WTC11 (cell line): ENCODE data around the gene TUBGCP2. TPM values are rescaled to one million over a fixed set of nuclear protein-coding genes. Genes with fewer than 3 reads are reported as not detected.
A peak's percentile ranks its signal among the peaks of the same experiment; 100 is the strongest.

ENCODE experiments used
- ATAC-seq: fragments of 200-7000 bp; cut with Tn5 transposase; 2 replicates; pipeline ENCODE4 v1.10.0; 2021; ENCODE audit warnings: mild to moderate bottlenecking, moderate library complexity
- CTCF ChIA-PET: fragments of 300-600 bp; sonication (Branson Sonifier 250); formaldehyde crosslinking; loops from one replicate; lab custom pipeline; 2021; ENCODE audit warnings: antibody characterized with exemption; lab: Charles Lee
- POLR2A ChIA-PET: fragments of 350-600 bp; sonication (Branson Sonifier 250); formaldehyde crosslinking; loops from one replicate; lab custom pipeline; 2021; ENCODE audit warnings: antibody characterized with exemption; lab: Charles Lee
- DNase-seq: peaks from one replicate; pipeline ENCODE4 v3.0.0; 2021; ENCODE audit warnings: low spot score
- H3K27ac Mint-ChIP-seq: 2 replicates; pipeline ENCODE4 v1.8.0; 2021; ENCODE audit warnings: mixed read lengths
- H3K27me3 Mint-ChIP-seq: 2 replicates; pipeline ENCODE4 v1.8.0; 2021; ENCODE audit warnings: low read depth, mild to moderate bottlenecking, moderate library complexity, mixed read lengths
- H3K36me3 Mint-ChIP-seq: 2 replicates; pipeline ENCODE4 v1.8.0; 2021; ENCODE audit warnings: mixed read lengths
- H3K4me1 Mint-ChIP-seq: 2 replicates; pipeline ENCODE4 v1.8.0; 2022; ENCODE audit warnings: mixed read lengths
- H3K4me3 Mint-ChIP-seq: 2 replicates; pipeline ENCODE4 v1.8.0; 2021; ENCODE audit warnings: mild to moderate bottlenecking, moderate library complexity, mixed read lengths
- H3K9me3 Mint-ChIP-seq: 2 replicates; pipeline ENCODE4 v1.8.0; 2021; ENCODE audit warnings: mixed read lengths
- AFF4 ChIP-seq: sonication (generic); formaldehyde crosslinking; IDR thresholded peaks from 2 replicates; pipeline ENCODE4 v1.8.1; 2023; ENCODE audit warnings: mild to moderate bottlenecking, missing genetic modification reagents, borderline replicate concordance
- ATF1 ChIP-seq: sonication (generic); formaldehyde crosslinking; IDR thresholded peaks from 2 replicates; pipeline ENCODE4 v1.8.1; 2023; ENCODE audit warnings: mild to moderate bottlenecking, moderate library complexity, missing genetic modification reagents
- CTCF ChIP-seq: fragments of 200-600 bp; IDR thresholded peaks from 2 replicates; pipeline ENCODE4 v1.8.0; 2022; ENCODE audit warnings: antibody characterized with exemption
- E2F5 ChIP-seq: sonication (generic); formaldehyde crosslinking; IDR thresholded peaks from 2 replicates; pipeline ENCODE4 v1.8.1; 2022; ENCODE audit warnings: mild to moderate bottlenecking, moderate library complexity, missing genetic modification reagents
- GABPB1 ChIP-seq: sonication (generic); formaldehyde crosslinking; IDR thresholded peaks from 2 replicates; pipeline ENCODE4 v1.8.1; 2023; ENCODE audit warnings: mild to moderate bottlenecking, missing genetic modification reagents
- IRF1 ChIP-seq: sonication (generic); formaldehyde crosslinking; IDR thresholded peaks from 2 replicates; pipeline ENCODE4 v1.8.0; 2023; ENCODE audit warnings: missing genetic modification reagents
- MYBL2 ChIP-seq: sonication (generic); formaldehyde crosslinking; IDR thresholded peaks from 2 replicates; pipeline ENCODE4 v1.8.1; 2023; ENCODE audit warnings: mild to moderate bottlenecking, moderate library complexity, missing genetic modification reagents
- NFYB ChIP-seq: sonication (generic); formaldehyde crosslinking; conservative IDR thresholded peaks from 2 replicates; pipeline ENCODE4 v1.8.0; 2022; ENCODE audit warnings: low read depth, missing genetic modification reagents
- PRDM15 ChIP-seq: sonication (generic); formaldehyde crosslinking; IDR thresholded peaks from 2 replicates; pipeline ENCODE4 v1.8.0; 2022; ENCODE audit warnings: missing genetic modification reagents
- PRRX2 ChIP-seq: fragments of 250-450 bp; sonication (Bioruptor Pico); IDR thresholded peaks from 2 replicates; pipeline ENCODE4 v1.8.0; 2021; ENCODE audit warnings: mild to moderate bottlenecking
- TCF7 ChIP-seq: sonication (generic); formaldehyde crosslinking; IDR thresholded peaks from 2 replicates; pipeline ENCODE4 v1.8.0; 2022; ENCODE audit warnings: mild to moderate bottlenecking, low read depth, missing genetic modification reagents, moderate library complexity
- ZBTB21 ChIP-seq: sonication (generic); formaldehyde crosslinking; IDR thresholded peaks from 2 replicates; pipeline ENCODE4 v1.8.1; 2023; ENCODE audit warnings: mild to moderate bottlenecking, missing genetic modification reagents, borderline replicate concordance
- ZMAT4 ChIP-seq: fragments of 250-450 bp; sonication (Bioruptor Pico); IDR thresholded peaks from 2 replicates; pipeline ENCODE4 v1.9.0; 2021; ENCODE audit warnings: mild to moderate bottlenecking
- ZNF121 ChIP-seq: sonication (generic); formaldehyde crosslinking; IDR thresholded peaks from 2 replicates; pipeline ENCODE4 v1.8.0; 2023; ENCODE audit warnings: missing genetic modification reagents
- ZNF138 ChIP-seq: sonication (generic); formaldehyde crosslinking; conservative IDR thresholded peaks from 2 replicates; pipeline ENCODE4 v1.8.1; 2022; ENCODE audit warnings: mild to moderate bottlenecking, moderate library complexity, missing genetic modification reagents
- ZNF219 ChIP-seq: sonication (generic); formaldehyde crosslinking; IDR thresholded peaks from 2 replicates; pipeline ENCODE4 v1.8.0; 2023; ENCODE audit warnings: missing genetic modification reagents, mild to moderate bottlenecking, borderline replicate concordance
- ZNF317 ChIP-seq: sonication (generic); formaldehyde crosslinking; IDR thresholded peaks from 2 replicates; pipeline ENCODE4 v1.8.1; 2023; ENCODE audit warnings: low read depth, mild to moderate bottlenecking, moderate library complexity, missing genetic modification reagents, borderline replicate concordance
- ZNF512 ChIP-seq: sonication (generic); formaldehyde crosslinking; IDR thresholded peaks from 2 replicates; pipeline ENCODE4 v1.8.1; 2022; ENCODE audit warnings: missing genetic modification reagents, borderline replicate concordance
- ZNF671 ChIP-seq: fragments of 250-450 bp; sonication (Bioruptor Pico); IDR thresholded peaks from 2 replicates; pipeline ENCODE4 v1.8.0; 2021; ENCODE audit warnings: mild to moderate bottlenecking
- total RNA-seq: library from RNA; stranded (reverse); gene quantifications from 3 replicates; pipeline ENCODE4 v1.2.3, GENCODE V29; 2021

Gene TUBGCP2
- total RNA-seq, 1 experiment from 2014 or later, result 62.5 TPM

GRCh38 chr10:133242611-133243356 is 65.9 kb downstream of the TUBGCP2 start:
- DNase-seq (no peak), ATAC-seq (no peak)
- H3K9me3 Mint-ChIP-seq, result no peaks in the 10 kb centered on the region
- peaks cover 16% of the 10 kb centered on the region for H3K27me3 Mint-ChIP-seq
- no peak for TF ChIP-seq AFF4 (CRISPR knock-in tag)
- no peak for TF ChIP-seq CTCF
- peak; percentile 13; the same call in 1 of the 2 replicates for TF ChIP-seq TCF7
- TF ChIP-seq ZNF138 (CRISPR knock-in tag), result no peak
- TF ChIP-seq ZNF121 (CRISPR knock-in tag), result 0 out of 2 replicates have a peak, but pooled peaks have one; percentile 3
- no peak for TF ChIP-seq E2F5 (CRISPR knock-in tag)
- no peak for TF ChIP-seq MYBL2 (CRISPR knock-in tag)
- peak; percentile 87 for TF ChIP-seq ZMAT4 (CRISPR knock-in tag)
- TF ChIP-seq NFYB (CRISPR knock-in tag), result no peak
- 0 out of 2 replicates have a peak, but pooled peaks have one; percentile 10 for TF ChIP-seq PRDM15 (CRISPR knock-in tag)
- TF ChIP-seq ZNF219, result no peak
- TF ChIP-seq ZNF671 (CRISPR knock-in tag), result no peak
- ChIA-PET POLR2A (no interaction called here), CTCF (no interaction called here)
- no peak overlapping the region for H3K4me3 Mint-ChIP-seq
- peaks cover 50% of the 10 kb centered on the region for H3K4me1 Mint-ChIP-seq
- H3K36me3 Mint-ChIP-seq, result peaks cover 11% of the 10 kb centered on the region
- H3K27ac Mint-ChIP-seq, result peak overlapping the region; percentile 93

GRCh38 chr10:133241501-133242205 is 67.0 kb downstream of the TUBGCP2 start:
- Mint-ChIP-seq H3K4me1 (peaks cover 40% of the 10 kb centered on the region), H3K4me3 (no peak overlapping the region), H3K9me3 (no peaks in the 10 kb centered on the region), H3K27me3 (peaks cover 23% of the 10 kb centered on the region), H3K27ac (peak overlapping the region; percentile 36; the same call in 1 of the 2 replicates), H3K36me3 (peaks cover 11% of the 10 kb centered on the region)
- no peak for ATAC-seq
- ChIA-PET POLR2A (no interaction called here), CTCF (interaction anchor here (0.6 kb wide), 1 partner anchor 16 kb away, joined by 3 read pairs; no protein-coding TSS in a partner anchor)
- DNase-seq, result no peak
- TF ChIP-seq ZBTB21, result no peak
- TF ChIP-seq ZNF512 (CRISPR knock-in tag), result no peak
- no peak for TF ChIP-seq ZNF219
- no peak for TF ChIP-seq PRRX2
- TF ChIP-seq GABPB1 (CRISPR knock-in tag), result no peak
- TF ChIP-seq ATF1 (CRISPR knock-in tag), result no peak
- no peak for TF ChIP-seq IRF1 (CRISPR knock-in tag)
- no peak for TF ChIP-seq ZNF317
